ENCODE results near the gene LTBP1.

DNA sequence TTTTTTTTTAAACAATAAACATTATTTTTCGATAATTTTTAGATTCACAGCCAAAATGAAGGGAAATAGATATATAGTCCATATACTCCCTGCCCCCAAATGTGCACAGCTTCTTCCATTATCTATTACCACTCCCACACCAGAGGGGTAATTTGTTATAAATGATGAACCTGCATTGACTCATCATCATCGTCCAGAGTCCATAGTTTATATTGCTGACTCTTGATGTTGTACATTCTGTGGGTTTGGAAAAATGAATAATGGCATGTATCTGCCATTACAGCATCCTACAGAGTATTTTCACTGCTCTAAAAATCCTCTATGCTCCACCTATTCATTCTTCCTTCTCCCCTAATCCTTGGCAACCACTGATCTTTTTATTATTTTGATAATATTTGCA lies 121.5 kb downstream of the LTBP1 start:
- TF ChIP-seq, protein P1, sequence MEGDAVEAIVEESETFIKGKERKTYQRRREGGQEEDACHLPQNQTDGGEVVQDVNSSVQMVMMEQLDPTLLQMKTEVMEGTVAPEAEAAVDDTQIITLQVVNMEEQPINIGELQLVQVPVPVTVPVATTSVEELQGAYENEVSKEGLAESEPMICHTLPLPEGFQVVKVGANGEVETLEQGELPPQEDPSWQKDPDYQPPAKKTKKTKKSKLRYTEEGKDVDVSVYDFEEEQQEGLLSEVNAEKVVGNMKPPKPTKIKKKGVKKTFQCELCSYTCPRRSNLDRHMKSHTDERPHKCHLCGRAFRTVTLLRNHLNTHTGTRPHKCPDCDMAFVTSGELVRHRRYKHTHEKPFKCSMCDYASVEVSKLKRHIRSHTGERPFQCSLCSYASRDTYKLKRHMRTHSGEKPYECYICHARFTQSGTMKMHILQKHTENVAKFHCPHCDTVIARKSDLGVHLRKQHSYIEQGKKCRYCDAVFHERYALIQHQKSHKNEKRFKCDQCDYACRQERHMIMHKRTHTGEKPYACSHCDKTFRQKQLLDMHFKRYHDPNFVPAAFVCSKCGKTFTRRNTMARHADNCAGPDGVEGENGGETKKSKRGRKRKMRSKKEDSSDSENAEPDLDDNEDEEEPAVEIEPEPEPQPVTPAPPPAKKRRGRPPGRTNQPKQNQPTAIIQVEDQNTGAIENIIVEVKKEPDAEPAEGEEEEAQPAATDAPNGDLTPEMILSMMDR (IDR thresholded peaks at IDR 0.05) = no peak
- TF ChIP-seq POLR2A (IDR thresholded peaks at IDR 0.05) = no peak

Data from breast epithelium (tissue), 3 donors.